Measurements from ENCODE around the gene PRRT1. TPM values are rescaled to one million over a fixed set of nuclear protein-coding genes. Genes with fewer than 3 reads are reported as not detected.
"Not testable (repeated sequence)": the region's sequence is repeated elsewhere in the genome, so short reads cannot be mapped to it uniquely, and the experiment has no call there.

PRRT1 gene
- total and polyA plus RNA-seq, 5 experiments from 2014 or later: 1.2 to 5.6 (median 3.6) TPM

DNA sequence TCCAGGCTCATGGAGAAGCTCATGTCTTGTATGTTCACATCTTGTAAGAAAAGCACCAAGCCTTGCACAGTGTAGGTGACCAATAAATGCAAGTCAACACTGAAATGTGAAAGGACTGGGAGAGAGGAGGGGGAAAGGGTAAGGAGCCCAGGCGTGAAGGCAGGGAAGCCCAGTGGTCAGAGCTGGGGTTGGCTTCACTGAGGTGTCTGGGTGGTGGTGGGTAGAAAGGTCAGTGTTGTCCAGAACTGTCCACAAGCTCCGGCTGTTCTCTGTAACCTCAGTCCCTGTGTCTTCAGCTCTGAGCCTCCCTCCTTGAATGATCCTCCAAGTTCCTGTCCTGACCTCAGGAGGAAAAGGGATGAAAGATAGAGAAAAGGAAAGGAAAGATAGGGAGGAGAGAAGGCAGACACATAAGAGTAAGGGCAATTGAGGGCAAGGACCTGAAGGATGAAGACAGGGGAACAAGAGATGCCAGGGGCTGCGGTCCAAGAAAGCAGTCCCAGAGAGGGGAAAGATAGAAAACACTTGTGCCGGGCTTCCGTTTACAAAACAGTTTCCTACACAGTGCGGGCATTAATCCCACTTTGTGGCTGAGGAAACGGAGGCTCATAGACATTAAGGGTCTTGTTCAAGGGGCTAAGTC, 40.2 kb downstream of the PRRT1 start:
- Mint-ChIP-seq H3K4me1 (peaks cover 24 to 42% (median 38%) of the 10 kb centered on the region in 4 donors), H3K36me3 (peaks cover 0 to 19% (median 0%) of the 10 kb centered on the region in 3 donors), H3K9me3 (no peaks in the 10 kb centered on the region), H3K4me3 (no peak overlapping the region), H3K27me3 (peaks cover 0 to 2% (median 0%) of the 10 kb centered on the region in 5 donors), H3K27ac (peak overlapping the region in 8 of 10 donors; percentile 11 to 92 (median 52))
- DNase-seq (peak in 1 of 10 donors; percentile 22), ATAC-seq (no peak)
- POLR2A ChIA-PET: no interaction called here

GRCh38 chr6:32110632-32111031, 41.1 kb downstream of the PRRT1 start:
- Mint-ChIP-seq H3K27ac (peak overlapping the region in 4 of 10 donors; percentile 31 to 76 (median 66)), H3K36me3 (peaks cover 0 to 11% (median 1%) of the 10 kb centered on the region in 3 donors), H3K4me1 (peaks cover 24 to 39% (median 36%) of the 10 kb centered on the region in 4 donors), H3K9me3 (no peaks in the 10 kb centered on the region), H3K4me3 (no peak overlapping the region), H3K27me3 (peaks cover 0 to 3% (median 0%) of the 10 kb centered on the region in 5 donors)
- DNase-seq: peak in 1 of 10 donors; percentile 28
- ATAC-seq: no peak
- POLR2A ChIA-PET: interaction anchor here (0.9 to 1.1 kb wide), 2 partner anchors 19 to 54 kb away, joined by 3 read pairs; partner anchors contain the start of genes EGFL8 and FKBPL

DNA sequence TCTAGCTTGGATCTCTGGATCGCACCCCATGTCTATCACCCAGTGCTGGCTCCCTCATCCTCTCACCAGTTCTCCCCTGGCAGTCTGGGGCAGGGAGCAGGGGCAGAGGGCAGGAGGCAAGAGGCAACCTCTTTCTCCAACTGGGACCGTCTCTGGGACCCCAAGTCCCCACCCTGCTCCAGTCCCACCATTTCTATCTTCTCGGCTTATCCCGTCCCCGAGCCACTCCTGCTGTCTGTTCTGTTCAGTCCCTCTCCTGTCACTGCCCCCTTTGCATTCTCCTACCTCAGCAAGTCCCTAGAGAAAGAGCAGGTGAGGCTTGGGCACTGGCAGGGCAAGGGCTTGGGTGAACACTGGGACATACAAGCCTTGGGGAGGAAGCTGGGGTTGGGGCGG, 42.0 kb downstream of the PRRT1 start:
- Mint-ChIP-seq H3K27me3 (peaks cover 0 to 11% (median 4%) of the 10 kb centered on the region in 5 donors), H3K4me1 (peaks cover 24 to 41% (median 34%) of the 10 kb centered on the region in 4 donors), H3K36me3 (peaks cover 0 to 2% (median 1%) of the 10 kb centered on the region in 3 donors), H3K27ac (peak overlapping the region in 9 of 10 donors; percentile 22 to 92 (median 56)), H3K4me3 (peak overlapping the region in 1 of 10 donors; percentile 14), H3K9me3 (no peaks in the 10 kb centered on the region)
- DNase-seq (peak in 1 of 10 donors; percentile 60), ATAC-seq (no peak)
- POLR2A ChIA-PET: interaction anchor here (0.9 to 1.1 kb wide), 2 partner anchors 20 to 55 kb away, joined by 3 read pairs; partner anchors contain the start of genes EGFL8 and FKBPL

GRCh38 chr6:32109114-32109764, 42.5 kb downstream of the PRRT1 start, which contains the start of gene TNXB:
TNXB (minus strand) TSS chr6:32109338; CDS start chr6:32098198, 11,140 bp downstream.
- H3K4me3 Mint-ChIP-seq: peak within 1 kb of the TSS in 6 of 10 donors; percentile 20 to 70 (median 52)
- H3K27me3 Mint-ChIP-seq: peaks cover 1 to 17% (median 4%) of the 10 kb centered on the region in 5 donors
- DNase-seq (peak in 1 of 10 donors; percentile 65), ATAC-seq (peak; percentile 42 to 66)
- H3K9me3 Mint-ChIP-seq: no peaks in the 10 kb centered on the region
- H3K27ac Mint-ChIP-seq: peak within 1 kb of the TSS in 9 of 10 donors; percentile 22 to 92 (median 64)
- peaks cover 24 to 42% (median 34%) of the 10 kb centered on the region in 4 donors for H3K4me1 Mint-ChIP-seq
- peaks cover 0 to 1% (median 0%) of the 10 kb centered on the region in 3 donors for H3K36me3 Mint-ChIP-seq
- POLR2A ChIA-PET: interaction anchor here (1.1 kb wide), 1 partner anchor 55 kb away, joined by 3 read pairs; the partner anchor contains the start of gene EGFL8

- Mint-ChIP-seq H3K36me3 (peaks cover 0 to 1% (median 0%) of the 10 kb centered on the region in 3 donors), H3K4me3 (peak overlapping the region in 6 of 10 donors; percentile 20 to 70 (median 52)), H3K9me3 (no peaks in the 10 kb centered on the region), H3K4me1 (peaks cover 24 to 43% (median 34%) of the 10 kb centered on the region in 4 donors), H3K27ac (peak overlapping the region in 7 of 10 donors; percentile 18 to 92 (median 62)), H3K27me3 (peaks cover 3 to 21% (median 4%) of the 10 kb centered on the region in 5 donors)
- DNase-seq (no peak), ATAC-seq (no peak)
- POLR2A ChIA-PET: no interaction called here
These were observed 43.0 kb downstream of the PRRT1 start for GRCh38 chr6:32108727-32109113.

- Mint-ChIP-seq H3K27ac (peak overlapping the region in 8 of 10 donors; percentile 24 to 92 (median 70)), H3K4me3 (peak overlapping the region in 6 of 10 donors; percentile 14 to 69 (median 52)), H3K36me3 (peaks cover 0 to 1% (median 0%) of the 10 kb centered on the region in 3 donors), H3K4me1 (peaks cover 24 to 40% (median 34%) of the 10 kb centered on the region in 4 donors), H3K9me3 (no peaks in the 10 kb centered on the region), H3K27me3 (peaks cover 3 to 21% (median 7%) of the 10 kb centered on the region in 5 donors)
- peak in 1 of 10 donors; percentile 31 for DNase-seq
- peak; percentile 32 to 38 for ATAC-seq
- POLR2A ChIA-PET: no interaction called here
These were observed 43.6 kb downstream of the PRRT1 start for GRCh38 chr6:32108094-32108627.

- POLR2A ChIA-PET: no interaction called here
- Mint-ChIP-seq H3K36me3 (peaks cover 0 to 1% (median 0%) of the 10 kb centered on the region in 3 donors), H3K27ac (peak overlapping the region in 2 of 10 donors; percentile 62 to 92), H3K4me1 (peaks cover 24 to 37% (median 33%) of the 10 kb centered on the region in 4 donors), H3K4me3 (peak overlapping the region in 2 of 10 donors; percentile 47 to 59), H3K9me3 (no peaks in the 10 kb centered on the region), H3K27me3 (peaks cover 3 to 21% (median 7%) of the 10 kb centered on the region in 5 donors)
- DNase-seq: peak in 1 of 10 donors; percentile 46
- ATAC-seq: no peak
These were observed 44.3 kb downstream of the PRRT1 start for GRCh38 chr6:32107406-32107805.

DNA sequence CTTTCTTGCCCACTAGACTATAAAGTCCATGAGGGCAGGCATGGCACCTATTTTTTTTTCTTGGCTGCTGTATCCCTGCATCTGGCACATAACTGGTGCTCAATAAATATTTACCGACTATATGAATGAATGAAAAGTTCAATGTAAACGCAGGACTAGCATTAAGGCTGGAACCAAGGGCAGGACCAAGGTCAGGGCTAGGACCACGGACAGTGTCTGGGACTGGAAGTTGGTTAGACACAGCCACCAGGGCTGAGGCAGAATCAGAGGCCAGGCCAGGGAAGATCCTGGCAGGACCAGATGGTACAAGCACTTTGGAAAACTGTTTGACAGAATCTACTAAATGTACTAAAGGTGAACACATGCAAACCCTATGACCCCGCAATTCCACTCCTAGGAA, 46.3 kb downstream of the PRRT1 start:
- peaks cover 5 to 23% (median 7%) of the 10 kb centered on the region in 5 donors for H3K27me3 Mint-ChIP-seq
- H3K36me3 Mint-ChIP-seq: peaks cover 0 to 1% (median 0%) of the 10 kb centered on the region in 3 donors
- DNase-seq (no peak), ATAC-seq (no peak)
- H3K9me3 Mint-ChIP-seq: no peaks in the 10 kb centered on the region
- POLR2A ChIA-PET: no interaction called here
- H3K27ac Mint-ChIP-seq: no peak overlapping the region
- H3K4me3 Mint-ChIP-seq: no peak overlapping the region
- H3K4me1 Mint-ChIP-seq: peaks cover 24 to 37% (median 30%) of the 10 kb centered on the region in 4 donors

DNA sequence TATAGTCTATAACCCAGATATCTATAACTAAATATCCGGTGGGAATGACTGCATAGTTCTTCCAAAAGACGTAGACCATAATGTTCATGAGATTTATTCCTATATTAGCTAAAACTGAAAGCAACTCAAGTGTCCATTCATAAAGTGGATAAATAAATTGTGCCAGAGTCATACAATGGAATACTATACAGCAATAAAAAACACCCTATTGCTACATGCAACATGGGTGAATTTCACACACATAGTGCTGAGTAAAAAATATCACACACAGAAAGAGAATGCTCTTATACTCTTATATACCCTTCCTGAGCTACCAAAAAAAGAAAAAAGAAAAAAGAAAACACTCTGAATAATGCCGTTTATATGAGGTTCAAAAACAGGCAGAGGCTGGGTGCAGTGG, 49.5 kb downstream of the PRRT1 start:
- peaks cover 0 to 1% (median 0%) of the 10 kb centered on the region in 3 donors for H3K36me3 Mint-ChIP-seq
- DNase-seq (peak in 1 of 10 donors; percentile 8), ATAC-seq (no peak)
- H3K27me3 Mint-ChIP-seq: peaks cover 11 to 54% (median 23%) of the 10 kb centered on the region in 5 donors
- POLR2A ChIA-PET: no interaction called here
- H3K4me3 Mint-ChIP-seq: no peak overlapping the region
- no peak overlapping the region for H3K27ac Mint-ChIP-seq
- no peaks in the 10 kb centered on the region for H3K9me3 Mint-ChIP-seq
- H3K4me1 Mint-ChIP-seq: peaks cover 3 to 9% (median 5%) of the 10 kb centered on the region in 4 donors

DNA sequence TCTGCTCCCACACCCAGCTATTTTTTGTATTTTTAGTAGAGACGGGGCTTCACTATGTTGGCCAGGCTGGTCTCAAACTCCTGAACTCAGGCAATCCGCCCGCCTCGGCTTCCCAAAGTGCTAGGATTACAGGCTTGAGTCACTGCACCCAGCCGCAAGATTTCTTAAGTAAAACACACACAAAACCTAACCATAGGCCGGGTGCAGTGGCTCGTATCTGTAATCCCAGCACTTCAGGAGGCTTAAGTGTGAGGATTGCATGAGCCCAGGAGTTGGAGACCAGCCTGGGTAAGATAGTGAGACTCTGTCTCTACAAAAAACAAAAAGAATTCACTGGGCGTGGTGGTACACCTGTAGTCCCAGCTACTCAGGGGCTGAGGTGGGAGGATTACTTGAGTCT, 51.5 kb downstream of the PRRT1 start:
- peak in 1 of 10 donors; percentile 30 for DNase-seq
- ATAC-seq: not testable (repeated sequence)
- peaks cover 14 to 65% (median 33%) of the 10 kb centered on the region in 5 donors for H3K27me3 Mint-ChIP-seq

More for the DNA sequence above, 51.5 kb downstream of the PRRT1 start:
- H3K27ac Mint-ChIP-seq, H3K4me3 Mint-ChIP-seq, H3K36me3 Mint-ChIP-seq, H3K9me3 Mint-ChIP-seq, POLR2A ChIA-PET: not testable (repeated sequence)
- peaks cover 0 to 12% (median 9%) of the 10 kb centered on the region in 4 donors for H3K4me1 Mint-ChIP-seq

All from naive thymus-derived CD8-positive, alpha-beta T cell (primary cell).